Uterus (tissue), 4 donors: ENCODE data around the gene MYZAP. TPM values are rescaled to one million over a fixed set of nuclear protein-coding genes. Genes with fewer than 3 reads are reported as not detected.

Source experiments
- DNase-seq, 2 donors: peaks; one replicate each; pipeline ENCODE4 v3.0.0-alpha.2; 2019 to 2020
- H3K27ac ChIP-seq, 2 donors: fragments of 200-600 bp; sonication (generic); 1 replicate in 1 of 2; 2 replicates in 1 of 2; pipeline ENCODE4 v1.5.1; 2016 to 2018
- H3K27me3 ChIP-seq, 2 donors: fragments of 200-600 bp; sonication (generic); one replicate each; pipeline ENCODE4 v1.5.1; 2018 to 2019; ENCODE audit warnings: control low read depth in 1 of 2
- H3K36me3 ChIP-seq, 2 donors: fragments of 200-600 bp; sonication (generic); one replicate each; pipeline ENCODE4 v1.5.1; 2019; ENCODE audit warnings: control low read depth in 1 of 2
- H3K4me1 ChIP-seq, 2 donors: fragments of 200-600 bp; sonication (generic); one replicate each; pipeline ENCODE4 v1.5.1; 2018 to 2019; ENCODE audit warnings: control low read depth in 1 of 2
- H3K4me3 ChIP-seq, 2 donors: fragments of 200-600 bp; sonication (generic); 1 replicate in 1 of 2; 2 replicates in 1 of 2; pipeline ENCODE4 v1.5.1; 2018 to 2019; ENCODE audit warnings: mild to moderate bottlenecking in 1 of 2
- H3K9me3 ChIP-seq, 2 donors: fragments of 200-600 bp; sonication (generic); one replicate each; pipeline ENCODE4 v1.5.1; 2019; ENCODE audit warnings: control low read depth in 1 of 2
- CTCF ChIP-seq, 4 experiments: fragments of 200-600 bp in 2 of 4; fragments of 450-650 bp in 2 of 4; sonication (generic) in 2 of 4; IDR thresholded peaks; one replicate each; pipeline ENCODE4 v1.5.1; 2016 to 2019; ENCODE audit warnings: antibody characterized with exemption in 4 of 4, mild to moderate bottlenecking in 2 of 4, moderate library complexity in 1 of 4
- POLR2A ChIP-seq, 2 donors: fragments of 450-650 bp; IDR thresholded peaks; one replicate each; pipeline ENCODE4 v1.6.1; 2016; ENCODE audit warnings: antibody characterized with exemption in 2 of 2, mild to moderate bottlenecking in 1 of 2, moderate library complexity in 1 of 2
- intact Hi-C: fragments of 100-400 bp; cut with DNase I; formaldehyde crosslinking; loops from one replicate; pipeline ENCODE4 v1.15.1; 2023; ENCODE audit warnings: low total_unique reads
- total RNA-seq, 4 donors: library from RNA; depleted of rRNA in 3 of 4; stranded (reverse); fragments of >200 nt in 3 of 4; gene quantifications; one replicate each; pipeline versions ENCODE4 v1.1.0 to v1.2.4, GENCODE V29; 2014 to 2023
- donor health status: DM: yes; HTN: yes; CAD: no.

MYZAP gene
- total RNA-seq, 4 donors from 2014 or later: 7.7 to 22.5 (median 18.2) TPM

- Histone ChIP-seq H3K9me3 (no peaks in the 10 kb centered on the region), H3K36me3 (no peaks in the 10 kb centered on the region), H3K4me1 (no peaks in the 10 kb centered on the region), H3K27me3 (no peaks in the 10 kb centered on the region), H3K4me3 (no peak overlapping the region), H3K27ac (no peak overlapping the region)
- intact Hi-C loops: no loop called here
- no peak for DNase-seq
- no peak for TF ChIP-seq POLR2A (IDR thresholded peaks at IDR 0.05)
- TF ChIP-seq CTCF (IDR thresholded peaks at IDR 0.05): peak; percentile 21 to 48 (median 33)
Measured at GRCh38 chr15:57640930-57641682, 49.4 kb downstream of the MYZAP start.

DNA sequence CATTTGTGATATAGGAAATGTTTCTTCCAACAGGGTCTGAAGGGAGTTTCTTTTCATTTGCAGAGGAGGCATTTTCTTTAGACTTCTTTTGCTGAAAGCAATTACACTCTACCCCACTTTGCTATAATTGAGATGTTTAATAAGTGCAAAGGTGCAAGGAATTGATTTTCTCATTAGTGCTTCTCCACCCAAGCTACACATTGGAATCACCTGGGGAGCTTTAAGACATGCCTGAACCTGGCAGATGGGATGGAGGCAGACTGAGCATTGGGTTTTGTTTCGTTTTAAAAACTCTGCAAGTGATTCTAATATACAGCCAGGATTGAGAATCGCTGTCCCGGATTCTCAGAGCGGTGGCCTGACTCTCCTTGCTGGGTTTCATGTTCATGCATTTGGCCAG is 52.1 kb downstream of the MYZAP start:
- H3K4me1 ChIP-seq: no peaks in the 10 kb centered on the region
- DNase-seq: no peak
- H3K27me3 ChIP-seq: no peaks in the 10 kb centered on the region
- no peaks in the 10 kb centered on the region for H3K9me3 ChIP-seq
- H3K27ac ChIP-seq: no peak overlapping the region
- no peak for TF ChIP-seq CTCF (IDR thresholded peaks at IDR 0.05)
- no peak for TF ChIP-seq POLR2A (IDR thresholded peaks at IDR 0.05)
- intact Hi-C loops: no loop called here
- no peaks in the 10 kb centered on the region for H3K36me3 ChIP-seq
- H3K4me3 ChIP-seq: no peak overlapping the region

DNA sequence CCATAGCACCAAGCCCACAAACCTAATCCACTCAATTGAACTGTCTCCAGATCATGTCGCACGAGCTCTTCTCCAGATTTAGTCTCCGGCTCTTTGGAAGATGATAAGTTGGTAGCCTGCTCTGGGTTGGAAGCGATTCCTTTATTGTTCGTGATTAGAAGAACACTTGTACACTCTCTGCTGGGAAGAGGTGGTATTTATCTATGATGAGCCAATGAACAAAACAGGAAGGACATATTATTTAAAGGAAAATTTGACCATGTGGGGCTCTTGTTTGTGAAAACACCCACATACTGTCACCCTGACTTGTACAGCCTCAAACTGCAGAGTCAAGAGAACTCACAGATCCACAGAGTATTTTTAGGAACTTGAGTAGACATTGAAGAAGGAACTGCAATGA is 54.4 kb downstream of the MYZAP start:
- Histone ChIP-seq H3K9me3 (no peaks in the 10 kb centered on the region), H3K36me3 (no peaks in the 10 kb centered on the region), H3K27ac (no peak overlapping the region), H3K4me1 (no peaks in the 10 kb centered on the region), H3K27me3 (no peaks in the 10 kb centered on the region), H3K4me3 (no peak overlapping the region)
- TF ChIP-seq POLR2A (IDR thresholded peaks at IDR 0.05) (no peak), CTCF (IDR thresholded peaks at IDR 0.05) (no peak)
- intact Hi-C loops: no loop called here
- DNase-seq: no peak

DNA sequence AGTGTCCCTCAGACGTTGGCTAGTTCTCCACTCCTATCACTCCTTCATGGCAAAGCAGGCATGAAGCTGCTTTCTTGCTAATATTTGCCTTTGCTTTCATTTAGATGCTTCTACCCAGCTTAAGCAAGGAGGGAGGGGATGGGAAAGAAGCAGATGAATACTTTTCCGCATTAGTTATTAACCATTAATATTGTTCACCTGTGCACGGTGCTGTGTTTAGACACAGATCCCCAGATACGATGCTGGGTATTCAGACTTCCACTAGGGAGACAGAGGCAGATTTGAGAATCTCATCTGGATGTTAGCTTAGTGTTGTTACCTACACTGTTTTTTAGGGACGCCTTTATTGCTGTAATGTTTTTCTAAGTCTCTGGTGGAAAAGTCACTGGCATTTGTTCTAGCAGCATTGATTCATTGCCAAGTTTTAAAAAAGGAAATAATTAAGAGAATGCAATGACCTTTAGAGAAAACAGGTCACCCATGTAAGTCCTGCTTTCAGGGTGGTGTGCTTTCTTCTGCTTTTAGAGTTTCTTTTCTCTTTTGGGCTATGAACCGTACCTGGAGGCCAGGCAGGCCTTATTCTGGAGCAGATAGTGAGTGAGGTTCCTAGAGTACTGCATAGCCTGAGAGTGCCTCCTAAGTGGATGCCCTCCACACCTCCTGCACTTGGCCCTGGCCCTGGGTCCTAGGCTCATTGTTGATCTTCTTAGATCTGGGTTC is 55.5 kb downstream of the MYZAP start:
- Histone ChIP-seq H3K36me3 (no peaks in the 10 kb centered on the region), H3K9me3 (no peaks in the 10 kb centered on the region), H3K4me3 (no peak overlapping the region), H3K4me1 (no peaks in the 10 kb centered on the region), H3K27me3 (no peaks in the 10 kb centered on the region), H3K27ac (no peak overlapping the region)
- no peak for TF ChIP-seq CTCF (IDR thresholded peaks at IDR 0.05)
- no peak for TF ChIP-seq POLR2A (IDR thresholded peaks at IDR 0.05)
- no peak for DNase-seq
- intact Hi-C loops: no loop called here

DNA sequence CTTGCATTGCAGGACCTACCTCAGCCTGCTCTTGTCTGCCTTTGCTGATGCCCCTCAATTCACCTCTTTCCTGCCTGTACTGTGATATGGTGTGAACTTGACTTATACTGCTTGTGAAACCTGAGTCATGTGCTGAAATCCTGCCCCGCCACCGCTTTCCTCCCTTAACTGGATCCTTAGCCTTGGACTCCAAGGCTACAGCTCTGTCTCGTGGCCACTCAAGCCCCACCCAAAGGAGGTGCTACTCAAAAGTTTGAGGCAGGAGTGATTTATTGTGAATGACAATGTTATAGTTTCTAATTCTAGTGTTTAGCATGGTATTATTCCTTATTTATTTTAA is 56.1 kb downstream of the MYZAP start:
- Histone ChIP-seq H3K27ac (no peak overlapping the region), H3K4me3 (no peak overlapping the region), H3K36me3 (no peaks in the 10 kb centered on the region), H3K27me3 (no peaks in the 10 kb centered on the region), H3K9me3 (no peaks in the 10 kb centered on the region), H3K4me1 (no peaks in the 10 kb centered on the region)
- DNase-seq: no peak
- intact Hi-C loops: no loop called here
- TF ChIP-seq POLR2A (IDR thresholded peaks at IDR 0.05) (no peak), CTCF (IDR thresholded peaks at IDR 0.05) (no peak)
